Trophoblast cell (in vitro differentiated cells and primary cell): ENCODE measurements around the gene DIAPH1.

Experiments
- DNase-seq, 2 donors: peaks; one replicate each; pipeline ENCODE4 v3.0.0-alpha.2; 2016
- H2AFZ ChIP-seq: 2 replicates; pipeline ENCODE4 v1.6.1; 2013; ENCODE audit warnings: low read length, moderate library complexity, mild to moderate bottlenecking; ENCODE audit not compliant: insufficient read depth, poor library complexity
- H2AK5ac ChIP-seq: 2 replicates; pipeline ENCODE4 v1.6.1; 2013; ENCODE audit warnings: mild to moderate bottlenecking, low read length
- H2BK120ac ChIP-seq: 2 replicates; pipeline ENCODE4 v1.6.1; 2013; ENCODE audit warnings: low read length, mild to moderate bottlenecking, moderate library complexity; ENCODE audit not compliant: insufficient read depth, poor library complexity
- H2BK12ac ChIP-seq: 2 replicates; pipeline ENCODE4 v1.6.1; 2013; ENCODE audit warnings: mild to moderate bottlenecking, low read length, moderate library complexity
- H2BK5ac ChIP-seq: 2 replicates; pipeline ENCODE4 v1.6.1; 2013; ENCODE audit warnings: low read length, low read depth, moderate library complexity, mild to moderate bottlenecking; ENCODE audit not compliant: poor library complexity
- H3K14ac ChIP-seq: 2 replicates; pipeline ENCODE4 v1.6.1; 2013; ENCODE audit warnings: mild to moderate bottlenecking, low read length
- H3K18ac ChIP-seq: 2 replicates; pipeline ENCODE4 v1.6.1; 2013; ENCODE audit warnings: mild to moderate bottlenecking, low read length
- H3K23ac ChIP-seq: 2 replicates; pipeline ENCODE4 v1.6.1; 2013; ENCODE audit warnings: low read length
- H3K27ac ChIP-seq: 2 replicates; pipeline ENCODE4 v1.5.1; 2013; ENCODE audit warnings: low read depth, mild to moderate bottlenecking, inconsistent platforms, low read length, moderate library complexity
- H3K27me3 ChIP-seq: 2 replicates; pipeline ENCODE4 v1.6.1; 2013; ENCODE audit warnings: inconsistent platforms, mild to moderate bottlenecking, low read length, moderate library complexity; ENCODE audit not compliant: insufficient read depth
- H3K36me3 ChIP-seq, 2 experiments: 1 replicate in 1 of 2; 2 replicates in 1 of 2; pipeline ENCODE4 v1.6.1; 2013; ENCODE audit warnings: low read length in 2 of 2, mild to moderate bottlenecking in 2 of 2, moderate library complexity in 1 of 2; ENCODE audit not compliant: insufficient read depth in 2 of 2, control insufficient read depth in 1 of 2
- H3K4ac ChIP-seq: 2 replicates; pipeline ENCODE4 v1.6.1; 2013; ENCODE audit warnings: low read depth, mild to moderate bottlenecking, low read length, moderate library complexity
- H3K4me1 ChIP-seq, 2 experiments: 1 replicate in 1 of 2; 2 replicates in 1 of 2; pipeline ENCODE4 v1.6.1; 2013; ENCODE audit warnings: low read length in 2 of 2, mild to moderate bottlenecking in 2 of 2, moderate library complexity in 1 of 2; ENCODE audit not compliant: insufficient read depth in 2 of 2, control insufficient read depth in 1 of 2
- H3K4me2 ChIP-seq: 2 replicates; pipeline ENCODE4 v1.6.1; 2013; ENCODE audit warnings: inconsistent platforms, mild to moderate bottlenecking, low read length, moderate library complexity
- H3K4me3 ChIP-seq: 2 replicates; pipeline ENCODE4 v1.5.1; 2013; ENCODE audit warnings: mild to moderate bottlenecking, low read depth, low read length, inconsistent platforms
- H3K79me1 ChIP-seq: one replicate; pipeline ENCODE4 v1.6.1; 2013; ENCODE audit warnings: low read length
- H3K79me2 ChIP-seq: 2 replicates; pipeline ENCODE4 v1.6.1; 2013; ENCODE audit warnings: low read length, mild to moderate bottlenecking; ENCODE audit not compliant: control insufficient read depth, insufficient read depth, poor library complexity
- H3K9ac ChIP-seq: 2 replicates; pipeline ENCODE4 v1.6.1; 2013; ENCODE audit warnings: mild to moderate bottlenecking, low read length
- H3K9me3 ChIP-seq: 2 replicates; pipeline ENCODE4 v1.6.1; 2013; ENCODE audit warnings: low read depth, mild to moderate bottlenecking, control low read depth, inconsistent platforms, low read length; ENCODE audit not compliant: insufficient read depth
- H4K12ac ChIP-seq: 2 replicates; pipeline ENCODE4 v1.6.1; 2013; ENCODE audit warnings: low read depth, mild to moderate bottlenecking, low read length, moderate library complexity
- H4K8ac ChIP-seq: 2 replicates; pipeline ENCODE4 v1.6.1; 2013; ENCODE audit warnings: low read depth, mild to moderate bottlenecking, low read length, moderate library complexity
- H4K91ac ChIP-seq: one replicate; pipeline ENCODE4 v1.6.1; 2013; ENCODE audit warnings: low read depth, mild to moderate bottlenecking, low read length, moderate library complexity
- WGBS: extraction: QIAGEN DNeasy Blood & Tissue Kit; methylation state at CpG from one replicate; pipeline ENCODE4 v1.1.7; 2013; ENCODE audit warnings: missing lambda C conversion rate; ENCODE audit not compliant: insufficient read length, insufficient coverage; ENCODE audit errors: extremely low coverage; 5-methylcytosine and 5-hydroxymethylcytosine counted together

DIAPH1 gene

GRCh38 chr5:141605523-141606277 lies 13.1 kb downstream of the DIAPH1 start:
- Histone ChIP-seq H3K18ac (no peak overlapping the region), H3K4me2 (no peak overlapping the region), H3K79me1 (no peaks in the 10 kb centered on the region), H3K4me1 (peaks cover 0 to 5% of the 10 kb centered on the region in 2 experiments), H3K27me3 (no peaks in the 10 kb centered on the region), H2BK120ac (no peak overlapping the region), H2BK12ac (no peak overlapping the region), H2AK5ac (no peak overlapping the region), H3K14ac (no peak overlapping the region), H2BK5ac (no peak overlapping the region), H4K91ac (no peak overlapping the region), H3K4me3 (no peak overlapping the region), H3K36me3 (peaks cover 0 to 3% of the 10 kb centered on the region in 2 experiments), H3K79me2 (peaks cover 6% of the 10 kb centered on the region), H3K23ac (no peak overlapping the region), H4K8ac (no peak overlapping the region), H3K4ac (peak overlapping the region; percentile 75), H4K12ac (no peak overlapping the region), H3K9ac (no peak overlapping the region), H3K27ac (no peak overlapping the region), H2AFZ (no peak overlapping the region), H3K9me3 (no peaks in the 10 kb centered on the region)
- no CpG with 5 or more reads among the region's 6 CpGs for WGBS
- no peak for DNase-seq

- no peak overlapping the region for H3K14ac ChIP-seq
- no peak overlapping the region for H3K4me2 ChIP-seq
- no peak overlapping the region for H3K27ac ChIP-seq
- no peaks in the 10 kb centered on the region for H3K9me3 ChIP-seq
- no peak overlapping the region for H2BK5ac ChIP-seq
- peaks cover 0 to 5% of the 10 kb centered on the region in 2 experiments for H3K4me1 ChIP-seq
- no peak overlapping the region for H3K23ac ChIP-seq
- WGBS: no CpG with 5 or more reads among the region's 6 CpGs
- DNase-seq: peak; percentile 85 to 91
- no peaks in the 10 kb centered on the region for H3K27me3 ChIP-seq
- no peaks in the 10 kb centered on the region for H3K79me1 ChIP-seq
- no peak overlapping the region for H3K9ac ChIP-seq
- no peak overlapping the region for H2AFZ ChIP-seq
- H3K4me3 ChIP-seq: no peak overlapping the region
- H2AK5ac ChIP-seq: no peak overlapping the region
- no peak overlapping the region for H3K18ac ChIP-seq
- H4K12ac ChIP-seq: no peak overlapping the region
- H3K36me3 ChIP-seq: peaks cover 0 to 2% of the 10 kb centered on the region in 2 experiments
- no peak overlapping the region for H2BK120ac ChIP-seq
- H4K8ac ChIP-seq: no peak overlapping the region
- H3K79me2 ChIP-seq: peaks cover 5% of the 10 kb centered on the region
- peak overlapping the region; percentile 82 for H3K4ac ChIP-seq
- no peak overlapping the region for H2BK12ac ChIP-seq
- no peak overlapping the region for H4K91ac ChIP-seq
Observed at GRCh38 chr5:141603923-141604717, 14.7 kb downstream of the DIAPH1 start.

- Histone ChIP-seq H2AK5ac (no peak overlapping the region), H3K36me3 (peaks cover 0 to 2% of the 10 kb centered on the region in 2 experiments), H3K4me2 (no peak overlapping the region), H2AFZ (no peak overlapping the region), H3K4ac (peak overlapping the region; percentile 69), H3K4me3 (no peak overlapping the region), H3K9me3 (no peaks in the 10 kb centered on the region), H2BK12ac (no peak overlapping the region), H3K9ac (no peak overlapping the region), H3K4me1 (peaks cover 0 to 5% of the 10 kb centered on the region in 2 experiments), H3K27me3 (no peaks in the 10 kb centered on the region), H4K8ac (no peak overlapping the region), H3K79me2 (peaks cover 3% of the 10 kb centered on the region), H3K14ac (no peak overlapping the region), H3K23ac (no peak overlapping the region), H2BK120ac (no peak overlapping the region), H3K79me1 (no peaks in the 10 kb centered on the region), H2BK5ac (no peak overlapping the region), H4K91ac (no peak overlapping the region), H3K18ac (no peak overlapping the region), H4K12ac (no peak overlapping the region), H3K27ac (no peak overlapping the region)
- no CpG with 5 or more reads among the region's 1 CpG for WGBS
- no peak for DNase-seq
Observed at GRCh38 chr5:141602606-141603005, 16.2 kb downstream of the DIAPH1 start.

GRCh38 chr5:141598391-141599345 lies 20.1 kb downstream of the DIAPH1 start:
- Histone ChIP-seq H3K9me3 (no peaks in the 10 kb centered on the region), H2BK12ac (no peak overlapping the region), H3K14ac (no peak overlapping the region), H4K91ac (no peak overlapping the region), H3K4me1 (no peaks in the 10 kb centered on the region), H3K4me3 (no peak overlapping the region), H3K36me3 (peaks cover 2 to 6% of the 10 kb centered on the region in 2 experiments), H3K23ac (no peak overlapping the region), H4K12ac (no peak overlapping the region), H3K18ac (no peak overlapping the region), H2BK120ac (no peak overlapping the region), H3K4ac (no peak overlapping the region), H3K27ac (no peak overlapping the region), H3K4me2 (no peak overlapping the region), H3K79me2 (peaks cover 1% of the 10 kb centered on the region), H4K8ac (no peak overlapping the region), H2BK5ac (no peak overlapping the region), H2AK5ac (no peak overlapping the region), H2AFZ (no peak overlapping the region), H3K79me1 (no peaks in the 10 kb centered on the region), H3K9ac (no peak overlapping the region), H3K27me3 (no peaks in the 10 kb centered on the region)
- no peak for DNase-seq
- WGBS: no CpG with 5 or more reads among the region's 3 CpGs
